GM04504 (cell line): ENCODE results near the gene MEGF6.

Source experiments
- DNase-seq: peaks from one replicate; pipeline ENCODE4 v3.0.0-alpha.2; 2012; ENCODE audit warnings: low read depth

MEGF6 gene

GRCh38 chr1:3555131-3555920 lies 56.0 kb downstream of the MEGF6 start:
- DNase-seq, result no peak

DNA sequence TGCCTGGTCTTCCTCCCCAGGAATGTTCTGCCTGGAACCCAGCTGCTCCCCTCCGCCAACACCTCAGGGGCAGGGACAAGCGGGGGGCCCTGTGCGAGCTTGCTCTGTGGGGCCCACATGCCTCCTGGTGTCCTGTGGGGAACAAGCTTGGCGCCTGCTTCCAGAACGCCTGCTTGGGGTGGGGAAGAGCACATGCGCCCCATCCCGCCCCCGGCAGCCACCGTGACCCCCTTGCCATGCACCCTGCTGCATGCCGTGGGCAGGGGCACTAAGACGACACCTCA lies 57.4 kb downstream of the MEGF6 start:
- no peak for DNase-seq

GRCh38 chr1:3553166-3553939 lies 58.0 kb downstream of the MEGF6 start:
- peak; percentile 66 for DNase-seq

- no peak for DNase-seq
Observed at GRCh38 chr1:3552751-3553150, 58.6 kb downstream of the MEGF6 start.

GRCh38 chr1:3552176-3552575 lies 59.1 kb downstream of the MEGF6 start:
- DNase-seq, result no peak

DNA sequence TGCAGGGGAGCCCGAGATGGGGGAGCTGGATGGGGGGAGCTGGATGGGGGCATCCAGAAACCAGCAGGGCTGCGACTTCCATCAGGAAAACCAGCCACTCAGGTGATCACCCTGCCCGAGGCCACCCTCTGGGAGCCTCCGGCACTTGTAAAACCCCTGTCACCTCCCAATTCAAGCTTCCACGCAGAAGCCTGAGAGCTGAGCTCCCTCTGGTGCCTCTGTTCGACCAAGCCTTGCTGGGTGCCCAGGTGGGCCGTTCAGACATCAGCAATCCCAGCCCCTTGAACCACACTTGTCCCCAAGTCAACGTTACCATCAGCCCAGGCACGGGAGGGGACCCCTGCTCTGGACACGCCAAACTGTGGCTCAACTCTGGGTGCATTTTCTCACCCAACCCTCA lies 59.6 kb downstream of the MEGF6 start:
- no peak for DNase-seq

DNA sequence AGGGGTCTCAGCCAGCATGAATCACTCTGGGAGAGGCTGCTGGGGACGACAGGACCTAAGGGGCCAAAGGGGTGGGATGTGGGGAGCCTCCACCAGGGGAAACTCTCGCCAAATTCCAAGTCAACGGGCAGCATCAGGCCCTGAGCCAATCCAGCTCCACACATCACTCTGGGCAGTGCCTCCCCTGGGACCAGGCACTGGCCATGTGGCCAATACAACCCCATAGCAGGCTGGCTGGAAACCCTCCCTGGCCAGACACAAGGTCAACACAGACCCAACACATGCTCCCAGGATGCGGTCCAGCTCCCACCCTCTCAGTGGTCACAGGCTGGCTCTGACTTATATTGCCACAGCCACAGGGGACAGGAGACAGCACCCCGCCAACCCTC lies 60.0 kb downstream of the MEGF6 start:
- no peak for DNase-seq

- no peak for DNase-seq
Observed at GRCh38 chr1:3550511-3551289, 60.6 kb downstream of the MEGF6 start.

DNA sequence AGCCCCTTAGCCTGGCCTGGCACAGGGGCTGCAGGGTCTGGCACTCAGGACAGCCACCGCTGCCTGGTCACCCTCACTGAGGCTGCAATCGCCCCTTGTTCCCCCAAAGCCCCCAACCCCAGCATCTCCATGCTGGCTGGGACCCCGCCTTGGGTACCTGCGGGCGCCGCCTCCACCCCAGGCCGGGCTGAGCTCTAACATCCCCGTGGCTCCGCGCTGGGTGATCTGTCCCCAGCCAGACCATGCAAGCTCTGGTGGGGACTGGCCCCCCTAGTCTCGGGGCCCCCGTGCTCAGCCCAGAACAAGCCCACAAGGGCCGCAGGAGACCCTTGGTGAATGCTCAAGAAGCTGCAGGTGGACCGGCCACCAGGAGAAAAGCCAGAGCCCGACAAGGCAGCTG lies 62.4 kb downstream of the MEGF6 start:
- DNase-seq, result no peak

DNA sequence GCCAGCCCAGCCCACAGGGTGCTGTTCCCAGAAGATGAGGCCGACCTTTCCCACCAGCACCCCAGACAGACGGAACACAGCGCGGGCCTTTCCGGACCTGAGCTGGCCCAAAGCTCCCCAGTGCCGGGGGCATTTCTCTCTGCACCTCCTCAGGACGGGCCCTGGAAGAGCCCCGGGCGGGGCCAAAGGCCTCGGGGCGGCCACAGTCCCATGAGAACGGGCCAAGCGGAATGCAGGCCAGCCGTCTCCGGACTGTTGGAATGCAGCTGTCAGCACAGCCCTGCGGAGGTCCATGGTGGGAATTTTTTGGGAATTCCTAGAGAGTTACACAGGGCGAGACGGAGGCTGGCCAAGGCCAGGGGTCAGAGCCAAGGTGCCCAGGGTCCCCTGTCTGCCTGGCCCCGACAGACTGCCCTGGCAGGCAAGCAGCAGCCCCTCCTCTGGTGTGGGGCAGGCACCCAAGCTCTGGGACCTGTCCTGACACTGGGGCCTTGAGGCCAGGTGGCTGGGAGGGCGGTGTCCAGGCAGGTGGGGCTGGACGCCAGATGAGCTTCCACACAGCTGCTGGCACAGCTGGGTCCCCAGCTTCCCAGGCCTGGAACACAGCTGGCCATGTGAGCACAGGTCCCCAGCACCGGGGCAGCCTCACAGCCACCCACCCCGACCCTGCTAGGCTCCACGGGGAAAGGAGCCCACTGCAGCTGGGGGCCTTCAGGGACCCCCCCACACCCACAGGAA lies 63.0 kb downstream of the MEGF6 start:
- DNase-seq, result peak; percentile 61

DNA sequence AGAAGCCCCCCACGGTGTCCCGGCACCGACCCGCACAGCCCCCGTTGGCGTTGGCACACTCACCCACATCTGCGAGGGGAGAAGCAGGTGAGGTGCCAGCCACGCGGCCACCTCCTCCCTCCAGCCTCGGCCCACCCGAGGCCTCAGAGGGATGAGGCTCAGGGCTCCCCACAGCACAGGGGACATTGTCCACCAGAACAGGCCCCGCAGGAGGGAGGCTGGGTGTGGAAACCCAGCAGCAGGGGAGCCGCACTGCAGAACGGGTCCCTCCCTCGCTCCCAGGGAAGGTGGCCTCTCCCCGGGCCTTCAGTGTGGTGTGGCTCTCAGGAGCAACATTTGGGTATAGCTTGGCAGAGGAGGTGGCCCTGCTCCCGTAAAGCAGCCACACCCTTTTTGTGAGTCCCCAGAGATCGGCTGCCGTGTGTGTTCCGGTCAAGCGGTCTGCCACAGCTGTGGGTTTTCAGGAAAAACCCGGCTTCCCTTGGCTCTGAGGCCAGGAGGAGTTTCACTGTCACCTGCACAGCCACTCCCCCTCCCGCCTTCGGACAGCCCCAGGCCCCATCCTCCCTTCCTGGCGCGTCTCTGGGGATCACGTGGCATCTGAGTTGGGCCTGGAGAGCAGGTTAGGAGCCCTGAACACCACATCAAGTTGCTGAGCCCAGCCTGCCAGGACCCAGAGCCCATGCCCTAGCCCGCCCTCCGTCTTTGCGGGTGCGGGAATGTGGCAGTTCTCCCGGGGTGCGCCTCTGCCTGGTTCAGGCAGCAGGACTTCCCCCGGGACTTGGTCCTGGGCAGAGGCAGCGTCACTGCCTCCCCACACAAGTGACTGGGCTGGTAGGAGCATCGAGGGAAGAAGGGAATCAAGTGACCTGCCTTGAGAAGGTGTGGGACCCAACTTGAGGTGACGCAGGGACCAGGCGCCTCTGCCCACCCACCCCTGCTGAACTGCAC lies 64.0 kb downstream of the MEGF6 start:
- DNase-seq, result no peak

DNA sequence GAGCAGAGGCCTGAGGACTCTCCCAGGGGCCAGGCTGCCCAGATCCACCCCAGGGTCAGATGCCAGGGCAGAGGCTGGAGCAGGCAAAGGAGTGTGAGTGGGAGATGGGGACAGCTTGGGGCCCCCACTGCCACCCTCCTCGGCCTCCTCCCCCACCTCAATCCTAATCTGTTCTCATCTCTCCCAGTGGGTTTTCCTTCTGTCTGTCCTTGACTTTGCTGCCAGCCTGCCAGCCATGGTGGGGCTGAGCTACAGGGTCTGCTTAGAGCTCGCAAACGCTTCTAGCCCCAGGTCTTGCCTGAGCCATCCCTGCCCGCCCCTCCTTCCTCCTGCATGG lies 65.3 kb downstream of the MEGF6 start:
- DNase-seq, result no peak

DNA sequence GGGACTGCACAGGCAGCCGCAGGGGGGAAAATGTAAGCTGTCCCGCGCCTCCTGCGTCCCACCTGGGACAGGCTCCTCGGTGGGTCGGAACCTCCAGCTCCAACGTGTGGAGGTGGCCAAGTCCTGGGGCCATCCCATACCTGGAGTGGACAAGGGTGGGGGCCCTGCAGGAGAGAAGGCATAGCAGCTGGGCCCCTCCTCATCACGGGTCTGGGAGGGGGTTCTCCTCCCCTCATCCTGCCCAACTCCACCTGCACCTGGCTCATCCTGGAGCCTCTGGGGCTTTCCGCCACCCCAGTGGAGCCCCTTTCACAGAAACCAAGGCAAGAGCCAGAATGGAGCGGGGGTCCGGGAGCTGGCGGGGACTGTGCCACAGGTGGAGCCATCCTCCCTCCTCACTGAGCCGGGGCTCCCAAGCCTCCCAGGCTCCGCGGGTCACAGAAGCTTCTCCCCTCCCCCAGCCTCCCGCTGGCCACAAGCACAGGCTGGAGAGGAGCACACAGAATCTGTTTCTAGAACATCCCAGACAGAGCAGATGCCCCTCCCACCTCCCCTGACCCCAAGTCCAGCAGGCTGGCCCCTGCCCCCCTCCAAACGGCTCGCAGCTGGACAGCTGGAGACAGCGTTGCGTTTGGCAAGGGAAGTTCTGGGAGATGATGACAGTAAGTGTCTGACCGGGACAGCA lies 65.8 kb downstream of the MEGF6 start:
- no peak for DNase-seq

DNA sequence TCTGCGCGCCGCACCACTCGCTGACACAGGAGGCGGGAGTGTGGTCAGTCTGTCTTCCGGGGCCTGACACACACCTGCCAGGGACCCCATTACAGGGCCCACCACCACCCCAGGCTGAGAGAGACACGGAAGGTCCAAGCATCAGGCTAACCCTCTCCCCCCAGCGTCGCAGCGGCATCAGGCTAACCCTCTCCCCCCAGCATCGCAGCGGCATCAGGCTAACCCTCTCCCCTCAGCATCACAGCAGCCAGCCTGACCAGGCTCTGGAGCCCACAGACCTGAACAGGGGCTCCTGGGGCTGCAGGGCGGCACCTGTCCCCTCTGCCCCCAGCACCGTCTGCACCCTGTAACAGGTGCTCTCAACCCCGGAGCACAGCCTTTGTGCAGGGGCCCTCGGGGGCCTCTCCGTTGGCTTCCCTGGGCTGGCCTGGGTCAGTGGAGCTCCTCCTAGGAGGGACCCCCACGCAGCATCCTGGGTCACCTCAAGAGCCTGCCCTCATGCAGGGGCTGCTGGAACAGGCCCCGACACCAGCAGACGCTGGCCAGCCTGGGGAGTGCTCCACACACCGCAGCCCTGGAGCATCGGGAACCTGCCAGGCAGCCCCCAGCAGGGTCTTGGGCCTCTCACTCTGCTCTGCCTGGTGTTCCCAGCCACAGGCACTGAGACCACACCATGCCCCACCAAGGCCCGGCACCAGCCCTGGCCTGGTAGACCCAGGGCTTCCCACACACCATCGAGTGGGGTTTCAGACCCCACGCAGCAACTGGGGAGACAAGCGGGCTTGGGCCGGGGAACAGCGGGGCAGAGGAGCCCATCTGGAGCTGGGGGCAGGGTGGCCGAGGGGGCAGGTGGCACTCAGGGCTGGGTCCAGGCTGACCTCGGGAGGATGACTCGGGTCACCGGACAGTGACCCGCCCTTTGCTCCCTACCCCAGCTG lies 67.0 kb downstream of the MEGF6 start:
- DNase-seq, result no peak

DNA sequence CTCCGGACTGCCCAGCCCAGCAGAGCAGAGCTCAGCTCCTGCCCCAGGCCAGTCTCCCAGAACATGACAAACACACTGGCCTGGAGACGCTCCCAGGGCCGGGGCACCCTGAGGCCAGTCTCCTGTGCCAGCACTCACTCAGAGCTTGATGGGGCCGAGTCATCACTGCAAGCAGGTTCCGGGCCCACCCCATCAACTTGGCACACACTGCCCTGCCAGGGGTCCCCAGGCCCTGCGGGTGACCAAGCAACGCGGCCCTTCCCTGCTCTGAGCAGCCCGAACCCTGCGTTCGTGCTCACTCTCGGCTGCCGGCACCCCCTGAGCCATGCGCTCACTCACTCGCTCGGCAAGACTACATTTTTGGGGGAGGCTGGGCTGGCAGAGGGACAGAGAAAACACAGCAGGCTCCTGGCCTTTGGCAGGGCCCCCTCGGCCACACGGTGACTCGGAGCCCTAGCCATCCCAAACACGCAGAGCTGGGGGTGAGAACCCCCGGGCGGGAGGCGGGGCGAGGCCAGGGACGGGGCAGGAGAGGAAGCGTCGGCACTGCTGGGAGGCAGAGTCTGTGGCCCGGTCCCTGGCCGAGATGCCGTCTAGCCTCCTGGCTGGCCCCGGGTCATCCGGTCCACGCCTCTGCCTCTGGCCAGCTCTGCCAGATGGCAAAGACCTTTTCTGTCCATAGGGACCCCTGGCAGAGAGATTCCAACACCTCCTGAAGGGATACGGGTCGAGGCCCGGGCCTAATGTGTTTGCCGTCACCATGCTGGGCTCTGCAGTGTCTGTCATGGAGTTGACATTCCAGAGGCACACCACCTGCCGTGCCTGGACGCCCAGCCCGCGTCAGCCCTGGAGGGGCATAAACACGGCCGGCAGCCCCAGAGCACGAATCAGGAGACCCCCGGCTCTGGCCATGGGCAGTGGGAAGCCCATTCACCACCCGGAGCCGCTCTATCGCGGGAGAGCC lies 68.0 kb downstream of the MEGF6 start:
- peak; percentile 97 for DNase-seq

- no peak for DNase-seq
Observed at GRCh38 chr1:3542676-3543075, 68.6 kb downstream of the MEGF6 start.

GRCh38 chr1:3541936-3542335 lies 69.4 kb downstream of the MEGF6 start:
- DNase-seq, result no peak

DNA sequence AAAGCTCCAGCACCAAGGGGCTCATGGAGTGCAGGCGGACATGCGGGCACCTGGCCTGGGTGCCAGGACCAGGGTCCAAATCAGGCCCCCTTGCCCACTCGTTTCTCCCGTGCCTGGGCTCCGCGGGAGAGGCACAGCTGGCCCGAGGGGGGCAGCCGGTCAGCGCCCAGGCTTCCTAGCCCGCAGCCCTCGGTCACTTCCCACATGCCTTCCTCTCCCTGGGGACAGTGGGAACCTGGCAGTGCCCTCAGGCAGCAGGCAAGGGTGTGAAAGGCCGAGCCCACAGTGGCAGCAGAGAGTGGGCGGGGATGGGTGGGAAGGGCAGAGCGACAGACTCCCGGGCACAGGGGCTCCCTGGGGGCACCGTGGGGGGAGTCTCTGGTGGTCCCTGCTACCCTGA lies 69.8 kb downstream of the MEGF6 start:
- DNase-seq, result no peak
